Muscle layer of duodenum (tissue), 2 donors: ENCODE results near the gene MZB1.
A peak's percentile ranks its signal among the peaks of the same experiment; 100 is the strongest.

Source experiments
- H3K27ac ChIP-seq: one replicate; pipeline ENCODE4 v1.7.0; 2013; ENCODE audit warnings: mild to moderate bottlenecking, low read length
- H3K27me3 ChIP-seq: one replicate; pipeline ENCODE4 v1.7.0; 2013; ENCODE audit warnings: low read depth, mild to moderate bottlenecking, control low read depth, low read length
- H3K36me3 ChIP-seq, 2 donors: one replicate each; pipeline ENCODE4 v1.7.0; 2013; ENCODE audit warnings: low read length in 2 of 2, control low read depth in 1 of 2, mild to moderate bottlenecking in 1 of 2; ENCODE audit not compliant: insufficient read depth in 2 of 2, control insufficient read depth in 1 of 2
- H3K4me1 ChIP-seq, 2 donors: one replicate each; pipeline ENCODE4 v1.7.0; 2013; ENCODE audit warnings: low read length in 2 of 2, mild to moderate bottlenecking in 2 of 2, control low read depth in 1 of 2, moderate library complexity in 1 of 2; ENCODE audit not compliant: insufficient read depth in 2 of 2, control insufficient read depth in 1 of 2
- H3K4me3 ChIP-seq, 2 donors: one replicate each; pipeline ENCODE4 v1.7.0; 2013; ENCODE audit warnings: low read length in 2 of 2, low read depth in 1 of 2, mild to moderate bottlenecking in 1 of 2
- H3K9me3 ChIP-seq, 2 donors: one replicate each; pipeline ENCODE4 v1.7.0; 2013; ENCODE audit warnings: low read length in 2 of 2, control low read depth in 1 of 2, mild to moderate bottlenecking in 1 of 2; ENCODE audit not compliant: control insufficient read depth in 1 of 2
- donor health status: healthy.

Gene MZB1

GRCh38 chr5:139395844-139396640 lies 6.3 kb upstream of the MZB1 start:
- H3K4me3 ChIP-seq, result no peak overlapping the region
- H3K9me3 ChIP-seq, result no peaks in the 10 kb centered on the region
- H3K27ac ChIP-seq, result no peak overlapping the region
- H3K27me3 ChIP-seq, result peaks cover 11% of the 10 kb centered on the region
- peaks cover 0 to 32% of the 10 kb centered on the region in 2 donors for H3K4me1 ChIP-seq
- H3K36me3 ChIP-seq, result no peaks in the 10 kb centered on the region

- Histone ChIP-seq H3K27me3 (peaks cover 11% of the 10 kb centered on the region), H3K4me1 (peaks cover 0 to 32% of the 10 kb centered on the region in 2 donors), H3K36me3 (no peaks in the 10 kb centered on the region), H3K27ac (no peak within 1 kb of the TSS), H3K9me3 (no peaks in the 10 kb centered on the region), H3K4me3 (peak within 1 kb of the TSS; percentile 55 to 68)
Observed at GRCh38 chr5:139394654-139395566, 5.2 kb upstream of the MZB1 start, which contains the start of gene PROB1. PROB1 (minus strand) TSS chr5:139395104; CDS start chr5:139395081, 23 bp downstream.

- Histone ChIP-seq H3K4me1 (peaks cover 0 to 32% of the 10 kb centered on the region in 2 donors), H3K27me3 (peaks cover 11% of the 10 kb centered on the region), H3K27ac (no peak overlapping the region), H3K36me3 (no peaks in the 10 kb centered on the region), H3K9me3 (no peaks in the 10 kb centered on the region), H3K4me3 (peak overlapping the region; percentile 55 to 68)
Observed at GRCh38 chr5:139394123-139394653, 4.5 kb upstream of the MZB1 start.

GRCh38 chr5:139393497-139394122 lies 3.9 kb upstream of the MZB1 start:
- no peak overlapping the region for H3K27ac ChIP-seq
- no peaks in the 10 kb centered on the region for H3K9me3 ChIP-seq
- H3K4me1 ChIP-seq, result peaks cover 0 to 32% of the 10 kb centered on the region in 2 donors
- no peaks in the 10 kb centered on the region for H3K36me3 ChIP-seq
- peak overlapping the region; percentile 55 to 68 for H3K4me3 ChIP-seq
- H3K27me3 ChIP-seq, result peaks cover 11% of the 10 kb centered on the region

- peak overlapping the region; percentile 55 to 68 for H3K4me3 ChIP-seq
Observed at GRCh38 chr5:139392678-139393496, 3.2 kb upstream of the MZB1 start.

GRCh38 chr5:139392324-139392677 lies 2.6 kb upstream of the MZB1 start:
- H3K36me3 ChIP-seq, result no peaks in the 10 kb centered on the region
- H3K4me3 ChIP-seq, result peak overlapping the region in 1 of 2 donors; percentile 68
- no peak overlapping the region for H3K27ac ChIP-seq
- H3K4me1 ChIP-seq, result peaks cover 0 to 32% of the 10 kb centered on the region in 2 donors
- peaks cover 11% of the 10 kb centered on the region for H3K27me3 ChIP-seq
- H3K9me3 ChIP-seq, result no peaks in the 10 kb centered on the region

More at GRCh38 chr5:139392678-139393496, 3.2 kb upstream of the MZB1 start:
- peaks cover 0 to 32% of the 10 kb centered on the region in 2 donors for H3K4me1 ChIP-seq
- no peaks in the 10 kb centered on the region for H3K36me3 ChIP-seq
- H3K27ac ChIP-seq, result no peak overlapping the region
- no peaks in the 10 kb centered on the region for H3K9me3 ChIP-seq
- peaks cover 11% of the 10 kb centered on the region for H3K27me3 ChIP-seq

- H3K27me3 ChIP-seq, result peaks cover 11% of the 10 kb centered on the region
- H3K9me3 ChIP-seq, result no peaks in the 10 kb centered on the region
- peaks cover 0 to 32% of the 10 kb centered on the region in 2 donors for H3K4me1 ChIP-seq
- no peaks in the 10 kb centered on the region for H3K36me3 ChIP-seq
- no peak overlapping the region for H3K27ac ChIP-seq
- H3K4me3 ChIP-seq, result peak overlapping the region in 1 of 2 donors; percentile 68
Observed at GRCh38 chr5:139391570-139392323, 2.0 kb upstream of the MZB1 start.

- Histone ChIP-seq H3K9me3 (no peaks in the 10 kb centered on the region), H3K4me1 (peaks cover 0 to 32% of the 10 kb centered on the region in 2 donors), H3K36me3 (no peaks in the 10 kb centered on the region), H3K4me3 (no peak overlapping the region), H3K27ac (peak overlapping the region; percentile 8), H3K27me3 (peaks cover 11% of the 10 kb centered on the region)
Observed at GRCh38 chr5:139390639-139391569, 1.2 kb upstream of the MZB1 start.

GRCh38 chr5:139388198-139388821 lies 1.4 kb downstream of the MZB1 start:
- peaks cover 4 to 12% of the 10 kb centered on the region in 2 donors for H3K4me1 ChIP-seq
- H3K27me3 ChIP-seq, result peaks cover 3% of the 10 kb centered on the region
- H3K4me3 ChIP-seq, result peak overlapping the region in 1 of 2 donors; percentile 37
- H3K9me3 ChIP-seq, result no peaks in the 10 kb centered on the region
- no peak overlapping the region for H3K27ac ChIP-seq
- no peaks in the 10 kb centered on the region for H3K36me3 ChIP-seq
